ENCODE results near the gene KLHL11. TPM values are rescaled to one million over a fixed set of nuclear protein-coding genes. Genes with fewer than 3 reads are reported as not detected.

KLHL11 gene
- total and polyA plus RNA-seq, 10 of the 15 experiments (the other 5 are each of a cell fraction or from before 2014, with no cell fraction given), result 0.07 to 17.2 (median 10.1) TPM

DNA sequence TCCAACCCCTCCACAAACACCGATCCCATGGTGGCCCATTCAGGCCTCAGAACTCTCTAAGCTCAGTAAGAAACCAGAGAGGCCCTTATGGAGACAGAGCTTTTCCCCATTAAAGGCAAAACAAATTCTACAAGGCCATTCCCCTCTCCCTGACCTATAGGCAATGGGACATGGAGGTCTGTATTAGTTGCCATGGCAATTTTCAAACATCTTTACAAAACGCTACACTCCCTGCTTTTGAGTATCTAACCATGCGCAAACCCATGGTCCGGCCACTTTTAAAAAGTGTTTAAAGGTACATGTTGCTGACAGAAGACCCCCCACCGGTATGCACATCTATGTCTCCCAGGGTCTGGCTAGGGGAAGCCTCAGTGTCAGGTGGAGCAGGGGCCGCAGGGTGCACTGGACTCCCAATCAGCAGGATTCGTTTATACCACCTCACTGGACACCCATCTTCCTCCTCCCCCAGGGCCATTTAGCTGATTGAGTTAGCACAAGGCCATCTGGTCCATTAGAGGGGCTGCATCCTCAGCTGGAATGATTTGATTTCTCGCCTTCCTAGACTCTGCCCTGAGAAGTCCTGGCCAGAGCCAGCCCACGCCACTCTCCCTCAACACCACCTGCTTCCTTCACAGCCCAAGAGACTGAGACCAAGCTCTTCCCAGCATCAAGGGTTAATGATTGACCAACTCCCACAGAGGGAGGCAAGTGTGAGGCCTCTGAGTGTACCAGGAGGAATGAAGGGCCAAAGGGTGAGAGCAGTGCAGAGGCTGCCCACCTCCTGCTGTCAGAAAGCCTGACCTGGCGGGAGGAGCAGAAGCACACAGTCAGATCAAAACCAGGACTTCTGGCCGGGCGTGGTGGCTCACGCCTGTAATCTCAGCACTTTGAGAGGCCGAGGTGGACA is 42.7 kb upstream of the KLHL11 start:
- WGBS (ENCODE audit: insufficient coverage, insufficient replicate concordance, low lambda C conversion rate, missing lambda C conversion rate), result 87% methylated on average over 14 of the region's 14 CpGs
- H3K4me2 ChIP-seq (ENCODE audit: control insufficient read depth, insufficient read depth), result no peak overlapping the region
- no peaks in the 10 kb centered on the region for H3K9me3 ChIP-seq (replicated peaks; ENCODE audit: control insufficient read depth, insufficient read depth, low read length)
- ChIA-PET SMC1A (ENCODE audit: uncharacterized antibody, unreplicated experiment) (interaction anchor here (1.2 kb wide), 1 partner anchor 9 kb away, joined by 4 read pairs; no protein-coding TSS in a partner anchor), RAD21 (ENCODE audit: unreplicated experiment) (no interaction called here), POLR2A (interaction anchor here (0.6 to 1.3 kb wide), 4 partner anchors 10 to 1460 kb away, joined by 5 to 7 read pairs (median 5); partner anchors contain the start of gene ACLY), CTCF (no interaction called here)
- ATAC-seq (no peak; the same call in 2 of the 3 replicates), DNase-seq (ENCODE audit: low read depth, low spot score) (no peak), FAIRE-seq (no peak)
- no peak overlapping the region for H3K4me3 ChIP-seq
- peaks cover 2% of the 10 kb centered on the region; the same call in 1 of the 2 replicates for H3K79me2 ChIP-seq (ENCODE audit: control insufficient read depth, insufficient read depth, low read length)
- no peak overlapping the region for H3K9ac ChIP-seq (ENCODE audit: control insufficient read depth, insufficient read depth, low read length)
- H4K20me1 ChIP-seq (ENCODE audit: control insufficient read depth, insufficient read depth), result no peaks in the 10 kb centered on the region
- no peak overlapping the region for H3K27ac ChIP-seq (ENCODE audit: control insufficient read depth, insufficient read depth)
- TF ChIP-seq POLR2A (IDR thresholded peaks at IDR 0.05; ENCODE audit: low read depth, low read length) (peak; percentile 54; the same call in 1 of the 2 replicates), TARDBP (IDR thresholded peaks at IDR 0.05; ENCODE audit: borderline replicate concordance) (no peak)
- TF ChIP-seq, protein P1, sequence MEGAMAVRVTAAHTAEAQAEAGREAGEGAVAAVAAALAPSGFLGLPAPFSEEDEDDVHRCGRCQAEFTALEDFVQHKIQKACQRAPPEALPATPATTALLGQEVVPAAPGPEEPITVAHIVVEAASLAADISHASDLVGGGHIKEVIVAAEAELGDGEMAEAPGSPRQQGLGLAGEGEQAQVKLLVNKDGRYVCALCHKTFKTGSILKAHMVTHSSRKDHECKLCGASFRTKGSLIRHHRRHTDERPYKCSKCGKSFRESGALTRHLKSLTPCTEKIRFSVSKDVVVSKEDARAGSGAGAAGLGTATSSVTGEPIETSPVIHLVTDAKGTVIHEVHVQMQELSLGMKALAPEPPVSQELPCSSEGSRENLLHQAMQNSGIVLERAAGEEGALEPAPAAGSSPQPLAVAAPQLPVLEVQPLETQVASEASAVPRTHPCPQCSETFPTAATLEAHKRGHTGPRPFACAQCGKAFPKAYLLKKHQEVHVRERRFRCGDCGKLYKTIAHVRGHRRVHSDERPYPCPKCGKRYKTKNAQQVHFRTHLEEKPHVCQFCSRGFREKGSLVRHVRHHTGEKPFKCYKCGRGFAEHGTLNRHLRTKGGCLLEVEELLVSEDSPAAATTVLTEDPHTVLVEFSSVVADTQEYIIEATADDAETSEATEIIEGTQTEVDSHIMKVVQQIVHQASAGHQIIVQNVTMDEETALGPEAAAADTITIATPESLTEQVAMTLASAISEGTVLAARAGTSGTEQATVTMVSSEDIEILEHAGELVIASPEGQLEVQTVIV (IDR thresholded peaks at IDR 0.05; ENCODE audit: borderline replicate concordance, partially characterized antibody), result peak; percentile 8
- H3K27me3 ChIP-seq (replicated peaks in 1 of 2; ENCODE audit: control insufficient read depth in 2 of 2, insufficient read depth in 2 of 2, low read length in 1 of 2), result no peaks in the 10 kb centered on the region
- in situ Hi-C loops (cut with MboI), result no loop called here
- H3K4me1 ChIP-seq (ENCODE audit: control insufficient read depth, insufficient read depth, low read length), result no peaks in the 10 kb centered on the region
- no TSS peak for BruUV-seq (replicated peaks)
- intact Hi-C loops (cut with micrococcal nuclease; ENCODE audit: unreplicated experiment), result no loop called here
- no peak overlapping the region for H2AFZ ChIP-seq (ENCODE audit: control insufficient read depth, low read depth, low read length)
- peaks cover 38 to 51% of the 10 kb centered on the region in 2 experiments for H3K36me3 ChIP-seq (ENCODE audit: control insufficient read depth in 2 of 2, insufficient read depth in 2 of 2, low read length in 1 of 2)
